ENCODE results near the gene TCAP.

GRCh38 chr17:39653316-39653661, 11.9 kb upstream of the TCAP start:
- no peak for TF ChIP-seq CTCF (IDR thresholded peaks at IDR 0.05 in 8 of 11, conservative IDR thresholded peaks at IDR 0.05 in 3 of 11)
- TF ChIP-seq POLR2A (IDR thresholded peaks at IDR 0.05): no peak
- no peak for TF ChIP-seq POLR2AphosphoS5 (IDR thresholded peaks at IDR 0.05)

All from spleen (tissue), 7 donors.